MM.1S (cell line): Measurements from ENCODE around the gene E4F1.

ENCODE experiments used
- DNase-seq: peaks from one replicate; pipeline ENCODE4 v3.0.0-alpha.2; 2015
- H2AFZ ChIP-seq: fragments of 300-600 bp; sonication (generic); 2 replicates; pipeline ENCODE4 v1.6.0; 2016; ENCODE audit warnings: antibody characterized with exemption, low read length
- H3F3A ChIP-seq: fragments of 300-600 bp; sonication (generic); 2 replicates; pipeline ENCODE4 v1.6.1; 2016; ENCODE audit warnings: mild to moderate bottlenecking, antibody characterized with exemption, low read length, moderate library complexity, mixed read lengths; ENCODE audit not compliant: insufficient read depth
- H3K27ac ChIP-seq: fragments of 300-600 bp; sonication (generic); 2 replicates; pipeline ENCODE4 v1.5.1; 2016; ENCODE audit warnings: mild to moderate bottlenecking, low read length
- H3K27me3 ChIP-seq: fragments of 300-600 bp; sonication (generic); replicated peaks from 2 replicates; pipeline ENCODE4 v1.6.0; 2016; ENCODE audit warnings: low read length; ENCODE audit not compliant: insufficient read depth
- H3K36me3 ChIP-seq: fragments of 300-600 bp; sonication (generic); replicated peaks from 2 replicates; pipeline ENCODE4 v1.6.1; 2016; ENCODE audit warnings: mild to moderate bottlenecking, low read length, mixed read lengths; ENCODE audit not compliant: insufficient read depth
- H3K4me1 ChIP-seq: fragments of 300-600 bp; sonication (generic); 2 replicates; pipeline ENCODE4 v1.6.1; 2016; ENCODE audit warnings: low read length, mixed read lengths
- H3K4me2 ChIP-seq: fragments of 300-600 bp; sonication (generic); 2 replicates; pipeline ENCODE4 v1.6.0; 2016; ENCODE audit warnings: low read depth, low read length
- H3K4me3 ChIP-seq: fragments of 300-600 bp; sonication (generic); 2 replicates; pipeline ENCODE4 v1.5.1; 2016; ENCODE audit warnings: low read length, mixed read lengths
- H3K79me2 ChIP-seq: fragments of 300-600 bp; sonication (generic); 2 replicates; pipeline ENCODE4 v1.6.1; 2016; ENCODE audit warnings: mixed run types, low read length, mixed read lengths
- H3K9ac ChIP-seq: fragments of 300-600 bp; sonication (generic); 2 replicates; pipeline ENCODE4 v1.6.1; 2016; ENCODE audit warnings: low read length, mixed read lengths
- H3K9me2 ChIP-seq: fragments of 300-600 bp; sonication (generic); replicated peaks from 2 replicates; pipeline ENCODE4 v1.6.1; 2016; ENCODE audit warnings: mild to moderate bottlenecking, low read length, mixed read lengths; ENCODE audit not compliant: insufficient read depth
- H3K9me3 ChIP-seq: fragments of 300-600 bp; sonication (generic); replicated peaks from 2 replicates; pipeline ENCODE4 v1.6.1; 2016; ENCODE audit warnings: mild to moderate bottlenecking, low read length, mixed read lengths; ENCODE audit not compliant: insufficient read depth
- H4K20me1 ChIP-seq: fragments of 300-600 bp; sonication (generic); 2 replicates; pipeline ENCODE4 v1.6.1; 2016; ENCODE audit warnings: mild to moderate bottlenecking, low read length, moderate library complexity, mixed read lengths; ENCODE audit not compliant: insufficient read depth
- CTCF ChIP-seq: fragments of 300-600 bp; sonication (generic); IDR thresholded peaks from 2 replicates; pipeline ENCODE4 v1.5.1; 2016; ENCODE audit warnings: antibody characterized with exemption, low read length, mixed read lengths
- EZH2 ChIP-seq: fragments of 300-600 bp; sonication (generic); optimal IDR thresholded peaks from 2 replicates; pipeline ENCODE3; 2017; ENCODE audit warnings: low read depth, mild to moderate bottlenecking, antibody characterized with exemption, low read length, mixed read lengths
- EZH2phosphoT487 ChIP-seq: fragments of 300-600 bp; sonication (generic); IDR thresholded peaks from 2 replicates; pipeline ENCODE4 v1.6.1; 2018; ENCODE audit warnings: antibody characterized with exemption, low read length

The E4F1 gene

GRCh38 chr16:2271848-2272461 is 48.6 kb downstream of the E4F1 start:
- Histone ChIP-seq H3K27ac (no peak overlapping the region), H2AFZ (no peak overlapping the region), H4K20me1 (no peaks in the 10 kb centered on the region; the same call in 1 of the 2 replicates), H3K9me2 (no peaks in the 10 kb centered on the region), H3F3A (no peaks in the 10 kb centered on the region), H3K36me3 (no peaks in the 10 kb centered on the region), H3K27me3 (peaks cover 24% of the 10 kb centered on the region), H3K4me3 (no peak overlapping the region), H3K79me2 (peaks cover 30% of the 10 kb centered on the region), H3K4me2 (no peak overlapping the region), H3K9me3 (no peaks in the 10 kb centered on the region), H3K4me1 (0 out of 2 replicates have a peak, but pooled peaks cover 8% of the 10 kb centered on the region), H3K9ac (no peak overlapping the region)
- no peak for DNase-seq
- TF ChIP-seq EZH2 (no peak), CTCF (no peak), EZH2phosphoT487 (no peak)

- Histone ChIP-seq H3K9me3 (no peaks in the 10 kb centered on the region), H3K4me3 (no peak overlapping the region), H3K4me2 (no peak overlapping the region), H3K36me3 (no peaks in the 10 kb centered on the region), H2AFZ (no peak overlapping the region), H3K79me2 (peaks cover 20% of the 10 kb centered on the region; the same call in 1 of the 2 replicates), H3F3A (no peaks in the 10 kb centered on the region), H3K27ac (no peak overlapping the region), H3K4me1 (0 out of 2 replicates have a peak, but pooled peaks cover 8% of the 10 kb centered on the region), H4K20me1 (no peaks in the 10 kb centered on the region), H3K9me2 (no peaks in the 10 kb centered on the region), H3K9ac (no peak overlapping the region), H3K27me3 (peaks cover 39% of the 10 kb centered on the region)
- DNase-seq = no peak
- TF ChIP-seq CTCF (no peak), EZH2 (no peak), EZH2phosphoT487 (no peak)
These were observed 50.1 kb downstream of the E4F1 start for GRCh38 chr16:2273484-2273883.

- Histone ChIP-seq H3K79me2 (peaks cover 18% of the 10 kb centered on the region; the same call in 1 of the 2 replicates), H3K36me3 (no peaks in the 10 kb centered on the region), H3K27me3 (peaks cover 43% of the 10 kb centered on the region), H3K4me2 (no peak overlapping the region), H3K9ac (no peak overlapping the region), H3K9me2 (no peaks in the 10 kb centered on the region), H3K27ac (no peak overlapping the region), H3K4me3 (no peak overlapping the region), H3F3A (no peaks in the 10 kb centered on the region), H3K9me3 (no peaks in the 10 kb centered on the region), H3K4me1 (0 out of 2 replicates have a peak, but pooled peaks cover 8% of the 10 kb centered on the region), H4K20me1 (no peaks in the 10 kb centered on the region), H2AFZ (no peak overlapping the region)
- no peak for DNase-seq
- TF ChIP-seq EZH2 (no peak), CTCF (no peak), EZH2phosphoT487 (no peak)
These were observed 50.5 kb downstream of the E4F1 start for GRCh38 chr16:2273931-2274330.
